ENCODE results near the gene EXOC7. TPM values are rescaled to one million over a fixed set of nuclear protein-coding genes. Genes with fewer than 3 reads are reported as not detected.

Gene EXOC7
- total and polyA plus RNA-seq, 12 donors: 37.9 to 97.5 (median 82.1) TPM

GRCh38 chr17:76074390-76075363 is 28.9 kb downstream of the EXOC7 start, which contains the start of gene GALR2:
GALR2 (plus strand) TSS chr17:76074781; CDS start chr17:76074884, 103 bp downstream.
- H3K27ac ChIP-seq: no peak within 1 kb of the TSS
- DNase-seq (no peak), ATAC-seq (no peak)
- H3K9me3 ChIP-seq: no peaks in the 10 kb centered on the region
- WGBS, 2 donors: 1 to 2% methylated on average over 91 to 92 of the region's 92 CpGs
- intact Hi-C loops (cut with DNase I): no loop called here
- H3K36me3 ChIP-seq: peaks cover 0 to 6% (median 0%) of the 10 kb centered on the region in 9 donors
- peak within 1 kb of the TSS in 8 of 10 donors; percentile 3 to 32 (median 17) for H3K4me3 ChIP-seq
- TF ChIP-seq CTCF (IDR thresholded peaks at IDR 0.05): no peak
- H3K4me1 ChIP-seq: peaks cover 7 to 67% (median 61%) of the 10 kb centered on the region in 9 donors
- H3K27me3 ChIP-seq: peaks cover 35 to 64% (median 62%) of the 10 kb centered on the region in 7 donors

DNA sequence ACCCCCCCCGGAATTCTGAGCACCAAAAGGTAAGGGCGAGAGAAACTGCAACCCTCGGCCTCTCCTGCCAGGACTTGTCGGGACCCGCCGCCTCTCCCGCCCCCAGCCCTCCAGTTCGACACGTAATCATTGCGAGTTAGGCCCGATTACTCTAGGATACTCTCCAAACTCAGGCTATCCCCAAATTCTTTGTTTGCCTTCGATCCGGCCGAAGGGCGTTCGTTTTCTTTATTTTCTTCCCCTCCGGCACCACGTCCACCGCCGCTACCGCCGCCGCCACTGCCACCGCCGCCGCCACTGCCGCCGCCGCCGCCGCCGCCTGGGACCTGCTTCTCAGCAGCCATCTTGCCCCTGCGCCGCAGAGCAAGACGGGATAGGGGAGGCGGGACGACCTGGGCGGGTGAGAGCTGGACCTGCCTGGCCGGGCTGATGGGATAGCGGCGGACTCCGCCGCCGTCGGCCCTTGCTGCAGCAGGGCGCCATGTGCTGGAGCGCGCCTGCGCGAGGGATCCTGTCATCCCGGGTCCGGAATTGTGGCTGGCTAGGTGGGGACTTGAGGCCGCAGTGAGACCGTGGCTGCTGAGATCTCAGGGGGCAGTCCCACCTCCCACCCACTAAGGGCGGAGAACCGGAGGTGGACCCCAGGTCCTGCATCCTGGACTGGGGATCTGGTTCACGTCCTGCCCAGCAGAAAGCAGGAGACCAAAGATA is 31.3 kb downstream of the EXOC7 start, which contains the start of gene SRP68:
Gene SRP68, minus strand, starts transcription at position 370 of the 711 bp plus-strand sequence. Its CDS starts 26 bp downstream, at position 344.
- DNase-seq: peak; percentile 92 to 93

GRCh38 chr17:76071531-76072147 is 31.9 kb downstream of the EXOC7 start:
- Histone ChIP-seq H3K27me3 (peaks cover 31 to 34% (median 34%) of the 10 kb centered on the region in 7 donors), H3K9me3 (no peaks in the 10 kb centered on the region), H3K4me1 (peaks cover 5 to 58% (median 53%) of the 10 kb centered on the region in 9 donors), H3K4me3 (peak overlapping the region; percentile 68 to 99 (median 83)), H3K27ac (peak overlapping the region in 9 of 10 donors; percentile 44 to 90 (median 80)), H3K36me3 (peaks cover 0 to 36% (median 15%) of the 10 kb centered on the region in 9 donors)
- TF ChIP-seq CTCF (IDR thresholded peaks at IDR 0.05): no peak
- peak in 2 of 8 donors; percentile 5 for ATAC-seq
- intact Hi-C loops (cut with DNase I): no loop called here
- DNase-seq: no peak
- 13 to 16% methylated on average over 15 of the region's 15 CpGs for WGBS, 2 donors

More for the DNA sequence above, 31.3 kb downstream of the EXOC7 start, which contains the start of gene SRP68:
- intact Hi-C loops (cut with DNase I): no loop called here
- Histone ChIP-seq H3K27ac (peak within 1 kb of the TSS in 9 of 10 donors; percentile 44 to 90 (median 80)), H3K4me1 (peaks cover 7 to 65% (median 59%) of the 10 kb centered on the region in 9 donors), H3K36me3 (peaks cover 0 to 29% (median 8%) of the 10 kb centered on the region in 9 donors), H3K9me3 (no peaks in the 10 kb centered on the region), H3K4me3 (peak within 1 kb of the TSS; percentile 68 to 99 (median 83)), H3K27me3 (peaks cover 35 to 40% (median 40%) of the 10 kb centered on the region in 7 donors)
- ATAC-seq: peak; percentile 98 to 100 (median 100)
- WGBS, 2 donors: 0% methylated on average over 57 of the region's 57 CpGs
- TF ChIP-seq CTCF (IDR thresholded peaks at IDR 0.05): no peak

All from heart right ventricle (tissue), 16 donors.